GM21423 (cell line): ENCODE measurements around the gene UGT8.
"Not testable (repeated sequence)": the region's sequence is repeated elsewhere in the genome, so short reads cannot be mapped to it uniquely, and the experiment has no call there.

Source experiments
- ATAC-seq: cut with Tn5 transposase; IDR thresholded peaks from one replicate; pipeline ENCODE4 v1.9.1; 2021; ENCODE audit warnings: mild to moderate bottlenecking, moderate library complexity; ENCODE audit not compliant: unreplicated experiment

The UGT8 gene

GRCh38 chr4:114598191-114599121 is at the start of gene UGT8:
Gene UGT8, plus strand, starts transcription at chr4:114598807. Its CDS starts 24,074 bp downstream, at chr4:114622881.
- peak; percentile 38 for ATAC-seq

- ATAC-seq = no peak
Measured at GRCh38 chr4:114549638-114550037, 49.0 kb upstream of the UGT8 start.

- ATAC-seq = no peak
Measured at GRCh38 chr4:114558446-114559020, 40.1 kb upstream of the UGT8 start.

GRCh38 chr4:114561590-114561989 is 37.0 kb upstream of the UGT8 start:
- ATAC-seq = no peak

- ATAC-seq = no peak
Measured at GRCh38 chr4:114562176-114562904, 36.3 kb upstream of the UGT8 start.

- no peak for ATAC-seq
Measured at GRCh38 chr4:114563536-114564315, 34.9 kb upstream of the UGT8 start.

- no peak for ATAC-seq
Measured at GRCh38 chr4:114577386-114577785, 21.2 kb upstream of the UGT8 start.

GRCh38 chr4:114582621-114583020 is 16.0 kb upstream of the UGT8 start:
- ATAC-seq = no peak

GRCh38 chr4:114588305-114588704 is 10.3 kb upstream of the UGT8 start:
- ATAC-seq = no peak

- not testable (repeated sequence) for ATAC-seq
Measured at GRCh38 chr4:114590360-114590759, 8.2 kb upstream of the UGT8 start.

GRCh38 chr4:114593526-114593925 is 5.1 kb upstream of the UGT8 start:
- ATAC-seq = no peak

- no peak for ATAC-seq
Measured at GRCh38 chr4:114595207-114595606, 3.4 kb upstream of the UGT8 start.

GRCh38 chr4:114595921-114596320 is 2.7 kb upstream of the UGT8 start:
- no peak for ATAC-seq

- ATAC-seq = no peak
Measured at GRCh38 chr4:114597410-114598115, 1.0 kb upstream of the UGT8 start.

GRCh38 chr4:114599231-114599902 is 760 bp downstream of the UGT8 start:
- no peak for ATAC-seq

GRCh38 chr4:114599903-114600552 is 1.4 kb downstream of the UGT8 start:
- no peak for ATAC-seq

GRCh38 chr4:114600672-114601071 is 2.1 kb downstream of the UGT8 start:
- ATAC-seq = no peak

GRCh38 chr4:114601304-114602052 is 2.9 kb downstream of the UGT8 start:
- ATAC-seq = peak; percentile 35
